IMR-90 (cell line): ENCODE results near the gene LTBP1. TPM values are rescaled to one million over a fixed set of nuclear protein-coding genes. Genes with fewer than 3 reads are reported as not detected.

Experiments
- ATAC-seq: fragments of 200-7000 bp; cut with Tn5 transposase; 2 replicates; pipeline ENCODE4 v1.9.1; 2020; ENCODE audit warnings: low read depth, mild to moderate bottlenecking, moderate library complexity
- BruUV-seq: library from RNA; stranded (reverse); fragments of 400-500 nt; replicated peaks from 2 replicates; lab custom pipeline; 2021; lab: Mats Ljungman, UMichigan
- CTCF ChIA-PET: fragments of 300-600 bp; formaldehyde crosslinking; extraction: SDS; loops from one replicate; lab custom pipeline; 2021; ENCODE audit warnings: antibody characterized with exemption; lab: Yijun Ruan, JAX
- POLR2A ChIA-PET: fragments of 300-600 bp; sonication (Branson Sonifier 250); formaldehyde crosslinking; loops from one replicate; lab custom pipeline; 2022; ENCODE audit warnings: antibody characterized with exemption; ENCODE audit not compliant: unreplicated experiment; lab: Charles Lee
- DNase-seq: peaks from one replicate; pipeline ENCODE4 v3.0.0; 2013
- H2AFZ ChIP-seq: replicated peaks from 2 replicates; pipeline ENCODE3; 2013; ENCODE audit warnings: low read length, mild to moderate bottlenecking; ENCODE audit not compliant: poor library complexity
- H2AK5ac ChIP-seq: 2 replicates; pipeline ENCODE4 v1.6.1; 2013; ENCODE audit warnings: low read depth, low read length, inconsistent platforms
- H2AK9ac ChIP-seq: replicated peaks from 2 replicates; pipeline ENCODE3; 2013; ENCODE audit warnings: mild to moderate bottlenecking, low read depth, low read length, moderate library complexity; ENCODE audit not compliant: poor library complexity
- H2BK120ac ChIP-seq: 2 replicates; pipeline ENCODE4 v1.6.1; 2013; ENCODE audit warnings: low read depth, low read length, inconsistent platforms
- H2BK15ac ChIP-seq: 3 replicates; pipeline ENCODE4 v1.6.1; 2013; ENCODE audit warnings: low read depth, low read length, inconsistent platforms
- H2BK20ac ChIP-seq: 2 replicates; pipeline ENCODE4 v1.6.1; 2013; ENCODE audit warnings: low read depth, mild to moderate bottlenecking, inconsistent platforms, low read length, moderate library complexity
- H2BK5ac ChIP-seq: 2 replicates; pipeline ENCODE4 v1.6.1; 2013; ENCODE audit warnings: mild to moderate bottlenecking, low read depth, low read length, inconsistent platforms; ENCODE audit not compliant: poor library complexity, severe bottlenecking
- H3K14ac ChIP-seq: replicated peaks from 2 replicates; pipeline ENCODE4 v1.6.1; 2013; ENCODE audit warnings: low read depth, low read length, inconsistent platforms
- H3K18ac ChIP-seq: 2 replicates; pipeline ENCODE4 v1.6.1; 2013; ENCODE audit warnings: low read depth, low read length, control low read depth
- H3K23ac ChIP-seq: 2 replicates; pipeline ENCODE4 v1.6.1; 2013; ENCODE audit warnings: low read depth, low read length, inconsistent platforms
- H3K27ac ChIP-seq: 2 replicates; pipeline ENCODE4 v1.5.1; 2013; ENCODE audit warnings: mild to moderate bottlenecking, control low read depth, low read length; ENCODE audit not compliant: insufficient read depth
- H3K27me3 ChIP-seq: 2 replicates; pipeline ENCODE4 v1.6.1; 2013; ENCODE audit warnings: low read length; ENCODE audit not compliant: control insufficient read depth, insufficient read depth
- H3K36me3 ChIP-seq: 2 replicates; pipeline ENCODE4 v1.6.1; 2013; ENCODE audit warnings: low read length, mixed read lengths; ENCODE audit not compliant: control insufficient read depth, insufficient read depth
- H3K4ac ChIP-seq: 2 replicates; pipeline ENCODE4 v1.6.1; 2013; ENCODE audit warnings: low read depth, low read length, inconsistent platforms
- H3K4me1 ChIP-seq: 2 replicates; pipeline ENCODE4 v1.6.1; 2013; ENCODE audit warnings: low read length, mixed read lengths; ENCODE audit not compliant: control insufficient read depth, insufficient read depth
- H3K4me2 ChIP-seq: 2 replicates; pipeline ENCODE4 v1.6.1; 2013; ENCODE audit warnings: low read depth, mild to moderate bottlenecking, control low read depth, low read length, moderate library complexity
- H3K4me3 ChIP-seq: 2 replicates; pipeline ENCODE4 v1.5.1; 2013; ENCODE audit warnings: low read depth, mild to moderate bottlenecking, control low read depth, low read length, moderate library complexity; ENCODE audit not compliant: insufficient read depth
- H3K56ac ChIP-seq: 2 replicates; pipeline ENCODE4 v1.6.1; 2013; ENCODE audit warnings: low read length, inconsistent platforms; ENCODE audit not compliant: insufficient read depth; ENCODE audit errors: extremely low read depth
- H3K79me1 ChIP-seq, 2 experiments: 2 replicates each; pipeline ENCODE4 v1.6.1; 2013; ENCODE audit warnings: low read length in 2 of 2, inconsistent platforms in 1 of 2, low read depth in 1 of 2
- H3K9ac ChIP-seq: 2 replicates; pipeline ENCODE4 v1.6.1; 2013; ENCODE audit warnings: low read depth, low read length, control low read depth
- H3K9me1 ChIP-seq: 2 replicates; pipeline ENCODE4 v1.6.1; 2013; ENCODE audit warnings: low read length, inconsistent platforms; ENCODE audit not compliant: insufficient read depth
- H3K9me3 ChIP-seq: 2 replicates; pipeline ENCODE4 v1.6.1; 2013; ENCODE audit warnings: low read length; ENCODE audit not compliant: control insufficient read depth, insufficient read depth
- H4K20me1 ChIP-seq: 2 replicates; pipeline ENCODE4 v1.6.1; 2013; ENCODE audit warnings: low read length, inconsistent platforms; ENCODE audit not compliant: insufficient read depth
- H4K5ac ChIP-seq: 2 replicates; pipeline ENCODE4 v1.6.1; 2013; ENCODE audit warnings: mild to moderate bottlenecking, low read depth, low read length, control low read depth
- H4K8ac ChIP-seq, 2 experiments: 2 replicates each; pipeline ENCODE4 v1.6.1; 2013; ENCODE audit warnings: low read depth in 2 of 2, low read length in 2 of 2, control low read depth in 1 of 2, inconsistent platforms in 1 of 2
- H4K91ac ChIP-seq: 2 replicates; pipeline ENCODE4 v1.6.1; 2013; ENCODE audit warnings: low read depth, low read length, inconsistent platforms; ENCODE audit not compliant: insufficient read depth
- BHLHE40 ChIP-seq: fragments of 150-350 bp; IDR thresholded peaks from 2 replicates; pipeline ENCODE4 v1.6.1; 2016; ENCODE audit warnings: mild to moderate bottlenecking, low read depth, low read length
- CHD1 ChIP-seq: IDR thresholded peaks from 2 replicates; pipeline ENCODE4 v1.6.1; 2012; ENCODE audit warnings: low read depth, low read length, improper control_type of control experiment
- CTCF ChIP-seq: conservative IDR thresholded peaks from 2 replicates; pipeline ENCODE4 v1.5.1; 2012; ENCODE audit warnings: mild to moderate bottlenecking, low read depth, low read length, improper control_type of control experiment
- MAFK ChIP-seq: IDR thresholded peaks from 2 replicates; pipeline ENCODE4 v1.6.1; 2012; ENCODE audit warnings: low read depth, low read length, improper control_type of control experiment
- MAZ ChIP-seq: IDR thresholded peaks from 2 replicates; pipeline ENCODE4 v1.6.1; 2012; ENCODE audit warnings: low read depth, mild to moderate bottlenecking, low read length, improper control_type of control experiment, moderate library complexity, borderline replicate concordance
- MXI1 ChIP-seq: IDR thresholded peaks from 2 replicates; pipeline ENCODE4 v1.6.1; 2012; ENCODE audit warnings: low read depth, mild to moderate bottlenecking, low read length, moderate library complexity, borderline replicate concordance
- POLR2A ChIP-seq: IDR thresholded peaks from 2 replicates; pipeline ENCODE4 v1.6.1; 2012; ENCODE audit warnings: mild to moderate bottlenecking, low read depth, low read length
- RAD21 ChIP-seq: IDR thresholded peaks from 2 replicates; pipeline ENCODE4 v1.6.1; 2012; ENCODE audit warnings: low read length, improper control_type of control experiment
- RCOR1 ChIP-seq: IDR thresholded peaks from 2 replicates; pipeline ENCODE4 v1.6.1; 2012; ENCODE audit warnings: mild to moderate bottlenecking, low read length, improper control_type of control experiment; ENCODE audit not compliant: insufficient replicate concordance
- RFX5 ChIP-seq: IDR thresholded peaks from 2 replicates; pipeline ENCODE4 v1.8.0; 2012; ENCODE audit warnings: low read depth, mild to moderate bottlenecking, low read length, moderate library complexity
- SMC3 ChIP-seq: fragments of 150-350 bp; IDR thresholded peaks from 2 replicates; pipeline ENCODE4 v1.6.1; 2016; ENCODE audit warnings: low read depth, mild to moderate bottlenecking, antibody characterized with exemption, low read length, moderate library complexity
- USF2 ChIP-seq: fragments of 150-350 bp; IDR thresholded peaks from 2 replicates; pipeline ENCODE4 v1.6.1; 2017; ENCODE audit warnings: mild to moderate bottlenecking, antibody characterized with exemption, low read length, low read depth
- WGBS, 2 experiments: methylation state at CpG; one replicate each; pipeline versions ENCODE4 v1.1.5 to v1.1.7; 2013; ENCODE audit warnings: missing lambda C conversion rate in 2 of 2; ENCODE audit not compliant: insufficient read length in 1 of 2; ENCODE audit errors: extremely low coverage in 2 of 2; 5-methylcytosine and 5-hydroxymethylcytosine counted together
- dilution Hi-C: fragments of 300-500 bp; cut with HindIII; formaldehyde crosslinking; loops from one replicate; pipeline ENCODE4 v1.14.3; 2018; ENCODE audit warnings: low sequenced_read_pairs; ENCODE audit not compliant: unreplicated experiment
- in situ Hi-C: fragments of 300-500 bp; cut with MboI; formaldehyde crosslinking; loops from 3 replicates; pipeline ENCODE4 v1.14.3; 2019; ENCODE audit warnings: low sequenced_read_pairs, inconsistent platforms, mixed read lengths
- intact Hi-C: fragments of 100-400 bp; cut with micrococcal nuclease; formaldehyde crosslinking; loops from 2 replicates; pipeline ENCODE4 v1.10.0; 2022
- polyA plus RNA-seq, 3 experiments: library from polyadenylated mRNA; depleted of rRNA; stranded (reverse); fragments of >200 nt; gene quantifications; 2 replicates each; pipeline ENCODE4 v1.2.3, GENCODE V29; 2012; ENCODE audit warnings: low replicate concordance in 1 of 3
- total RNA-seq: library from RNA; depleted of rRNA; stranded (reverse); fragments of >200 nt; gene quantifications from 2 replicates; pipeline ENCODE4 v1.2.3, GENCODE V29; 2012

The LTBP1 gene
- total and polyA plus RNA-seq, 2 of the 4 experiments (the other 2 are of a cell fraction), result 235 to 326 TPM

DNA sequence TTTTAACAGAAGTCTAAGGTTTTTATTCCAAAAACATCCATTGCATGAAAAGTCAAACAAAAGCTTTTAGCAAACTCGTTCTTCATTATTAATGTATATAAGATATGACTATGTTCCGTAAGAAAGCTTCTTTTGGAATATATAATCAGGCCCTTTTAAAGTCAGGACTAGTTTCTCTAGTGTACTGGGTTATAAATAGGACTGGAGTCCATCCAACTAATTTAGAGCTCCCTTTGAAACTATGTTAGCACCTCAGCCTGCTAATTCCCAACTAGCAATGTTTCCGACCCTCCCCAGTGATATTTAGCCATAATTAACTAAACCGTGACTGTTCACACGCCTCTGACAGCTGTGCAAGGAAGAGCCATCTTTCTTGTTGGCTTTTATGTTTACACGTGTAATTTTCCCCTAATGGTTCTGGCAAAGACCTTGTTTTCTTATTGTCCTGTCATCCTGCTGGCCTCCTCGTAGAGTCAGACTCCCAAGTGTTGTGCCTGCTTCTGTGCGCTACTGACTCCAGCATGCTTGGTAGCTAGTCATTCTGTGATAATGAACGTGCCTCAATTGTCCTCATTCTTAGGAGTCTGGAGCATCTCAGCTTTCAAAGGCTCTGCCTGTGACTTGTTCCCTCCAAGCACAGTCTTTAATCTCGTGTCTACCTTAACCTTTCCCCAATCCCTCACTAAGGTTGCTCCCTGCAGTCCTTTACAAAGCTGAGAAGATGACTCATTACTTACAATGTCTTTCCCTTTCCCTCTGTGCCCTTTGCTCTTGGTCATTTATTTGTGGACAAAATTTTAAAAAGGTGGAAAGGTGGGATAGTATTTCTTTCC is 357.5 kb downstream of the LTBP1 start:
- WGBS, 2 experiments, result 100% methylated on average over 5 of the region's 10 CpGs; no CpG with 5 or more reads in 1 of the 2 experiments
- POLR2A ChIA-PET, result interaction anchor here (0.7 kb wide), 1 partner anchor 527 kb away, joined by 3 read pairs; no protein-coding TSS in a partner anchor
- no peak for ATAC-seq

More for the DNA sequence above, 357.5 kb downstream of the LTBP1 start:
- Histone ChIP-seq H3K9me1 (peaks cover 10% of the 10 kb centered on the region), H3K56ac (no peak overlapping the region), H2AK9ac (no peak overlapping the region), H3K27me3 (no peaks in the 10 kb centered on the region), H3K36me3 (peaks cover 50% of the 10 kb centered on the region), H2AK5ac (no peak overlapping the region), H3K4ac (no peak overlapping the region), H4K91ac (no peak overlapping the region), H3K4me2 (no peak overlapping the region), H3K4me1 (0 out of 2 replicates have a peak, but pooled peaks cover 1% of the 10 kb centered on the region), H2BK5ac (no peak overlapping the region), H2BK120ac (no peak overlapping the region), H2BK15ac (no peak overlapping the region), H2BK20ac (no peak overlapping the region), H3K4me3 (no peak overlapping the region), H3K23ac (no peak overlapping the region), H3K14ac (no peak overlapping the region), H4K5ac (no peak overlapping the region), H3K18ac (no peak overlapping the region), H3K27ac (no peak overlapping the region), H4K8ac (peak overlapping the region in 1 of 2 experiments; percentile 48; a peak in 1 of 4 replicates), H3K9me3 (no peaks in the 10 kb centered on the region), H3K9ac (no peak overlapping the region), H4K20me1 (peaks cover 2% of the 10 kb centered on the region; the same call in 1 of the 2 replicates), H2AFZ (no peak overlapping the region), H3K79me1 (peaks cover 17 to 24% of the 10 kb centered on the region in 2 experiments; a peak in 3 of 4 replicates)
- CTCF ChIA-PET, result no interaction called here
- in situ Hi-C loops, result no loop called here
- no peak for DNase-seq
- TF ChIP-seq CHD1 (no peak), BHLHE40 (no peak), RAD21 (no peak), CTCF (no peak), MAZ (no peak), MAFK (no peak), POLR2A (no peak), RFX5 (no peak), SMC3 (no peak), MXI1 (no peak), RCOR1 (no peak), USF2 (no peak)
- intact Hi-C loops, result no loop called here
- dilution Hi-C loops, result no loop called here
- BruUV-seq, result no TSS peak
